Cortex of kidney (tissue), 1 donor: ENCODE measurements around the gene GOLGA6L10.
"Not testable (repeated sequence)": the region's sequence is repeated elsewhere in the genome, so short reads cannot be mapped to it uniquely, and the experiment has no call there.

Source experiments
- DNase-seq: peaks from one replicate; lab custom pipeline; 2025; lab: John Stamatoyannopoulos, UW

GOLGA6L10 gene

GRCh38 chr15:82317516-82317915, 31.8 kb downstream of the GOLGA6L10 start:
- not testable (repeated sequence) for DNase-seq

- DNase-seq: no peak
Measured at GRCh38 chr15:82317091-82317489, 32.2 kb downstream of the GOLGA6L10 start.

GRCh38 chr15:82316247-82317090, 32.8 kb downstream of the GOLGA6L10 start:
- not testable (repeated sequence) for DNase-seq

GRCh38 chr15:82315519-82316246, 33.6 kb downstream of the GOLGA6L10 start:
- DNase-seq: no peak

GRCh38 chr15:82314769-82315518, 34.3 kb downstream of the GOLGA6L10 start:
- DNase-seq: no peak

- DNase-seq: not testable (repeated sequence)
Measured at GRCh38 chr15:82313951-82314768, 35.1 kb downstream of the GOLGA6L10 start.

- no peak for DNase-seq
Measured at GRCh38 chr15:82313446-82313845, 35.8 kb downstream of the GOLGA6L10 start.

- no peak for DNase-seq
Measured at GRCh38 chr15:82312586-82313349, 36.5 kb downstream of the GOLGA6L10 start.

- DNase-seq: not testable (repeated sequence)
Measured at GRCh38 chr15:82311321-82311720, 38.0 kb downstream of the GOLGA6L10 start.

- no peak for DNase-seq
Measured at GRCh38 chr15:82309802-82310201, 39.5 kb downstream of the GOLGA6L10 start.

- DNase-seq: no peak
Measured at GRCh38 chr15:82307714-82308081, 41.6 kb downstream of the GOLGA6L10 start.

- DNase-seq: no peak
Measured at GRCh38 chr15:82306791-82307713, 42.2 kb downstream of the GOLGA6L10 start.

- no peak for DNase-seq
Measured at GRCh38 chr15:82305621-82306048, 43.6 kb downstream of the GOLGA6L10 start.

- DNase-seq: no peak
Measured at GRCh38 chr15:82304778-82305090, 44.5 kb downstream of the GOLGA6L10 start.

- no peak for DNase-seq
Measured at GRCh38 chr15:82303956-82304777, 45.1 kb downstream of the GOLGA6L10 start.

- DNase-seq: no peak
Measured at GRCh38 chr15:82301296-82302016, 47.8 kb downstream of the GOLGA6L10 start.

- no peak for DNase-seq
Measured at GRCh38 chr15:82300883-82301282, 48.4 kb downstream of the GOLGA6L10 start.

GRCh38 chr15:82300326-82300725, 48.9 kb downstream of the GOLGA6L10 start:
- DNase-seq: not testable (repeated sequence)
